SH-SY5Y (cell line): Measurements from ENCODE around the gene PCDH7.

Experiments used
- GATA2 ChIP-seq: IDR thresholded peaks from 2 replicates; pipeline ENCODE4 v1.6.1; 2011; ENCODE audit warnings: mild to moderate bottlenecking, low read depth, low read length
- GATA3 ChIP-seq: IDR thresholded peaks from 2 replicates; pipeline ENCODE4 v1.6.1; 2011; ENCODE audit warnings: low read depth, mild to moderate bottlenecking, low read length, moderate library complexity

- TF ChIP-seq GATA2 (no peak), GATA3 (no peak)
Measured at GRCh38 chr4:30770812-30771211, 50.6 kb downstream of the PCDH7 start.
